Measurements from ENCODE around the gene SNRPA. TPM values are rescaled to one million over a fixed set of nuclear protein-coding genes. Genes with fewer than 3 reads are reported as not detected.
A peak's percentile ranks its signal among the peaks of the same experiment; 100 is the strongest.

SNRPA gene
- total RNA-seq, 1 experiment from 2014 or later = 225 TPM

DNA sequence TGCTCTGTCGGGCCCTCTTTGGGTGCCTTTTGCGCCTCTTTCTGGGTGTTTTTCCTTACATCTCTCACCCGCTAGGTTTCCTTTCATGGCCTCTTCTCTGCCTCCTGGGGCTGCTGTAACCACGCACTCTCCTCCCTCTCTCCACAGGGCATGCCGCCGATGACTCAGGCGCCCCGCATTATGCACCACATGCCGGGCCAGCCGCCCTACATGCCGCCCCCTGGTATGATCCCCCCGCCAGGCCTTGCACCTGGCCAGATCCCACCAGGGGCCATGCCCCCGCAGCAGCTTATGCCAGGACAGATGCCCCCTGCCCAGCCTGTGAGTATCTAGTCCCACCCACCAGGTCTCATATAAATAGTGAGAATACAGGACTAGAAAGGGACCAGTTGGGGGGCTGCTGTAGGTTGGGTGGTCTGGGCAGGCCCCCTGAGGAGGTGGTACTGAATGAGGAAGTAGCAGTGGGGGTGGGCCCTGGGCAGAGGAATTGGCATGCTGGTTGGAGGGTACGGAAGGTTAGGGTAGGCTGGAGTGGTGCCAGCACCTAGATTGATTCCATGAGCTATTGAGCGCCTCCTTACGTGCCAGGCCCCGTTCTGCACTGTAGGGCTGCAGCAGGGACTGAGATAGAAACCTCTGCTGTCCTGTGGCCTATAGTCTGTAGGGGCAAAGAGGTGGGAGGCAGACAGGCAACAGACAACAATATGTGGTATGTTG, 11.9 kb downstream of the SNRPA start:
- H2BK20ac ChIP-seq (ENCODE audit: low read depth, low read length, poor library complexity, severe bottlenecking) = no peak overlapping the region
- H3K27ac Mint-ChIP-seq = peak overlapping the region in 2 of 3 experiments; percentile 53 to 83; a peak in 3 of 7 replicates
- no peak overlapping the region for H3K9ac ChIP-seq (ENCODE audit: extremely low read depth, insufficient read length, low read length)
- no peak overlapping the region for H2AK5ac ChIP-seq (ENCODE audit: insufficient read length, low read length)
- no peaks in the 10 kb centered on the region for H3K23me2 ChIP-seq (ENCODE audit: insufficient read length, low read depth, low read length, poor library complexity, severe bottlenecking)
- H3K23ac ChIP-seq (ENCODE audit: insufficient read length, low read depth, low read length) = no peak overlapping the region
- H3K9me3 Mint-ChIP-seq = no peaks in the 10 kb centered on the region
- no peaks in the 10 kb centered on the region for H3K79me2 ChIP-seq (ENCODE audit: insufficient read depth, low read length)
- no peak overlapping the region for H4K8ac ChIP-seq (replicated peaks; ENCODE audit: insufficient read length, low read depth, low read length)
- no peak overlapping the region for H2BK12ac ChIP-seq (ENCODE audit: insufficient read length, low read depth, low read length)
- H3K4ac ChIP-seq (ENCODE audit: low read depth, low read length) = no peak overlapping the region
- H4K91ac ChIP-seq (ENCODE audit: insufficient read length, low read depth, low read length) = no peak overlapping the region
- no peaks in the 10 kb centered on the region for H3K4me1 Mint-ChIP-seq
- WGBS (ENCODE audit: extremely low coverage, insufficient read length, low lambda C conversion rate) = no CpG with 5 or more reads among the region's 17 CpGs
- no peaks in the 10 kb centered on the region for H3K27me3 ChIP-seq (ENCODE audit: insufficient read depth, low read length)
- peaks cover 66 to 91% (median 79%) of the 10 kb centered on the region in 3 experiments for H3K36me3 Mint-ChIP-seq (ENCODE audit: insufficient read depth in 1 of 3, low read depth in 3 of 3)
- no peak overlapping the region for H3T11ph ChIP-seq (ENCODE audit: low read length)
- DNase-seq = no peak
- H3K18ac ChIP-seq (ENCODE audit: insufficient read length, low read depth, low read length) = no peak overlapping the region
- H3K9me3 ChIP-seq (ENCODE audit: control insufficient read depth, low read depth, low read length) = no peaks in the 10 kb centered on the region
- no peak overlapping the region for H3K27ac ChIP-seq (ENCODE audit: insufficient read length, low read depth, low read length)
- H2BK120ac ChIP-seq (ENCODE audit: low read depth, low read length, poor library complexity, severe bottlenecking) = no peak overlapping the region
- no peaks in the 10 kb centered on the region for H3K27me3 Mint-ChIP-seq (ENCODE audit: low read depth)
- H3K79me1 ChIP-seq (ENCODE audit: insufficient read depth, low read depth, low read length, poor library complexity, severe bottlenecking) = no peaks in the 10 kb centered on the region
- H2BK15ac ChIP-seq (ENCODE audit: low read depth, low read length) = no peak overlapping the region
- no peak overlapping the region for H3K56ac ChIP-seq (ENCODE audit: insufficient read length, low read depth, low read length)
- no peak overlapping the region for H2AFZ ChIP-seq (ENCODE audit: low read length)
- no peak overlapping the region for H3K4me3 Mint-ChIP-seq
- H3K14ac ChIP-seq (ENCODE audit: insufficient read depth, low read length) = no peak overlapping the region
- no peaks in the 10 kb centered on the region for H3K4me1 ChIP-seq (ENCODE audit: insufficient read depth, low read length)
- no peaks in the 10 kb centered on the region for H4K20me1 ChIP-seq (ENCODE audit: control insufficient read depth, insufficient read depth, insufficient read length)
- no peak overlapping the region for H4K5ac ChIP-seq (ENCODE audit: insufficient read length, low read depth, low read length)
- H2BK5ac ChIP-seq (ENCODE audit: insufficient read length, low read length) = no peak overlapping the region
- TF ChIP-seq, protein P1, sequence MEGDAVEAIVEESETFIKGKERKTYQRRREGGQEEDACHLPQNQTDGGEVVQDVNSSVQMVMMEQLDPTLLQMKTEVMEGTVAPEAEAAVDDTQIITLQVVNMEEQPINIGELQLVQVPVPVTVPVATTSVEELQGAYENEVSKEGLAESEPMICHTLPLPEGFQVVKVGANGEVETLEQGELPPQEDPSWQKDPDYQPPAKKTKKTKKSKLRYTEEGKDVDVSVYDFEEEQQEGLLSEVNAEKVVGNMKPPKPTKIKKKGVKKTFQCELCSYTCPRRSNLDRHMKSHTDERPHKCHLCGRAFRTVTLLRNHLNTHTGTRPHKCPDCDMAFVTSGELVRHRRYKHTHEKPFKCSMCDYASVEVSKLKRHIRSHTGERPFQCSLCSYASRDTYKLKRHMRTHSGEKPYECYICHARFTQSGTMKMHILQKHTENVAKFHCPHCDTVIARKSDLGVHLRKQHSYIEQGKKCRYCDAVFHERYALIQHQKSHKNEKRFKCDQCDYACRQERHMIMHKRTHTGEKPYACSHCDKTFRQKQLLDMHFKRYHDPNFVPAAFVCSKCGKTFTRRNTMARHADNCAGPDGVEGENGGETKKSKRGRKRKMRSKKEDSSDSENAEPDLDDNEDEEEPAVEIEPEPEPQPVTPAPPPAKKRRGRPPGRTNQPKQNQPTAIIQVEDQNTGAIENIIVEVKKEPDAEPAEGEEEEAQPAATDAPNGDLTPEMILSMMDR (conservative IDR thresholded peaks at IDR 0.05) = no peak
- H3K4me2 ChIP-seq (ENCODE audit: insufficient read depth, insufficient read length, low read length) = no peak overlapping the region
